Measurements from ENCODE around the gene CEMIP. TPM values are rescaled to one million over a fixed set of nuclear protein-coding genes. Genes with fewer than 3 reads are reported as not detected.

CEMIP gene
- total RNA-seq, 1 experiment from 2014 or later: 0.61 TPM

GRCh38 chr15:80819001-80819400, 39.8 kb downstream of the CEMIP start:
- no peak for DNase-seq
- Histone ChIP-seq H3K36me3 (ENCODE audit: low read depth) (no peaks in the 10 kb centered on the region), H3K4me2 (no peak overlapping the region), H3K9me2 (ENCODE audit: insufficient read depth) (no peaks in the 10 kb centered on the region), H3K4me3 (no peak overlapping the region), H3K79me2 (ENCODE audit: low read depth) (no peaks in the 10 kb centered on the region), H3K27ac (no peak overlapping the region), H3K9me3 (ENCODE audit: insufficient read depth, low read depth) (no peaks in the 10 kb centered on the region), H3K4me1 (replicated peaks; ENCODE audit: insufficient read depth) (no peaks in the 10 kb centered on the region), H3F3A (ENCODE audit: insufficient read depth, low read depth) (no peaks in the 10 kb centered on the region), H3K27me3 (ENCODE audit: insufficient read depth, low read depth) (no peaks in the 10 kb centered on the region), H4K20me1 (ENCODE audit: insufficient read depth) (no peaks in the 10 kb centered on the region), H2AFZ (no peak overlapping the region)
- CTCF ChIA-PET: no interaction called here
- intact Hi-C loops (cut with micrococcal nuclease; ENCODE audit: unreplicated experiment): no loop called here
- POLR2A ChIA-PET (ENCODE audit: unreplicated experiment): no interaction called here
- TF ChIP-seq, protein P1, sequence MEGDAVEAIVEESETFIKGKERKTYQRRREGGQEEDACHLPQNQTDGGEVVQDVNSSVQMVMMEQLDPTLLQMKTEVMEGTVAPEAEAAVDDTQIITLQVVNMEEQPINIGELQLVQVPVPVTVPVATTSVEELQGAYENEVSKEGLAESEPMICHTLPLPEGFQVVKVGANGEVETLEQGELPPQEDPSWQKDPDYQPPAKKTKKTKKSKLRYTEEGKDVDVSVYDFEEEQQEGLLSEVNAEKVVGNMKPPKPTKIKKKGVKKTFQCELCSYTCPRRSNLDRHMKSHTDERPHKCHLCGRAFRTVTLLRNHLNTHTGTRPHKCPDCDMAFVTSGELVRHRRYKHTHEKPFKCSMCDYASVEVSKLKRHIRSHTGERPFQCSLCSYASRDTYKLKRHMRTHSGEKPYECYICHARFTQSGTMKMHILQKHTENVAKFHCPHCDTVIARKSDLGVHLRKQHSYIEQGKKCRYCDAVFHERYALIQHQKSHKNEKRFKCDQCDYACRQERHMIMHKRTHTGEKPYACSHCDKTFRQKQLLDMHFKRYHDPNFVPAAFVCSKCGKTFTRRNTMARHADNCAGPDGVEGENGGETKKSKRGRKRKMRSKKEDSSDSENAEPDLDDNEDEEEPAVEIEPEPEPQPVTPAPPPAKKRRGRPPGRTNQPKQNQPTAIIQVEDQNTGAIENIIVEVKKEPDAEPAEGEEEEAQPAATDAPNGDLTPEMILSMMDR (conservative IDR thresholded peaks at IDR 0.05): no peak
- no peak for TF ChIP-seq EZH2 (IDR thresholded peaks at IDR 0.05; ENCODE audit: low read depth)
- BruUV-seq (replicated peaks): no TSS peak

DNA sequence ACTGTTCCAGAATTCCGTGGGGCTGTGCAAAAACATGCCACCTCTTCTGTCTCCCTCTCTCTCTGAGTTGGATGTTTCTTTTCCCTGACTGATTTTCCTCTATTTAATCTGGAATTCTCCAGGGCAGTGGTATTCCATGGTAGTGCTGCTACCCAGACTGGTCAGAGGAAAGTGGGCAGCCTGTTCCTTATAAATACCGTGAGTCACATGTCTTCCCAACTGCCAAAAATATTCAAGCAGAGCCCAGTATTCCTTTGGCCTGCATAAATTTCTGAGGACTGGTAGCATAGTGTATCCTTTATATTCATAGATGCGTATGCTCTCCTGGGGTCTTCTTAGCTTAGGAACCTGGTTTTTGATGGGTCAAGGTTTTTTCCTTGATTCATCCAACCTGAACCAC, 40.9 kb downstream of the CEMIP start:
- H3K27ac ChIP-seq: no peak overlapping the region
- H2AFZ ChIP-seq: no peak overlapping the region
- no peaks in the 10 kb centered on the region for H3K36me3 ChIP-seq (ENCODE audit: low read depth)
- no peaks in the 10 kb centered on the region for H3F3A ChIP-seq (ENCODE audit: insufficient read depth, low read depth)
- no peaks in the 10 kb centered on the region for H3K79me2 ChIP-seq (ENCODE audit: low read depth)
- no peaks in the 10 kb centered on the region for H3K27me3 ChIP-seq (ENCODE audit: insufficient read depth, low read depth)
- TF ChIP-seq, protein P1 (conservative IDR thresholded peaks at IDR 0.05): no peak
- TF ChIP-seq EZH2 (IDR thresholded peaks at IDR 0.05; ENCODE audit: low read depth): no peak
- ChIA-PET POLR2A (ENCODE audit: unreplicated experiment) (no interaction called here), CTCF (interaction anchor here (0.5 kb wide), 1 partner anchor 41 kb away, joined by 6 read pairs; no protein-coding TSS in a partner anchor)
- intact Hi-C loops (cut with micrococcal nuclease; ENCODE audit: unreplicated experiment): no loop called here
- no peaks in the 10 kb centered on the region for H3K9me2 ChIP-seq (ENCODE audit: insufficient read depth)
- no peak overlapping the region for H3K4me3 ChIP-seq
- H4K20me1 ChIP-seq (ENCODE audit: insufficient read depth): no peaks in the 10 kb centered on the region
- DNase-seq: no peak
- BruUV-seq (replicated peaks): no TSS peak
- peaks cover 8% of the 10 kb centered on the region for H3K4me1 ChIP-seq (replicated peaks; ENCODE audit: insufficient read depth)
- H3K9me3 ChIP-seq (ENCODE audit: insufficient read depth, low read depth): no peaks in the 10 kb centered on the region
- H3K4me2 ChIP-seq: no peak overlapping the region

DNA sequence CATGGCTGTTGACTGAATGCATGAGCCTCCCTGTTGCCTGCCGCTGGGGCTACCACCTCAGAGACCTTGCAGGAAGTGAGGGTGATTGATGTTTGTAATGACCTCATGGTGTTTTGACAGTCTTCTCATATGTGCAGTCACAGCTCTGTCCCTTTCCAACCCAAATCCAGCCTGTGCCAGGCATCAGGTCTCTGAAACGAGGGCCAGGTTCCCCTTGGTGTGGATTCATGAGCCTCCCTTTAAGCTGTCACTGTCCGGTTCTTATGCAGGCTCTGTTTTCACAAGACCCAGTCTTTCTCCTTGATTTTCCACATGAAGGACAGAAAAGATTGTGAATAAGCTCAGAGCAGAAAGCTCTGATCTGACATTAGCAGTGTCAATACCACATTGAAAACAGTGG, 43.1 kb downstream of the CEMIP start:
- DNase-seq: no peak
- Histone ChIP-seq H3K27ac (no peak overlapping the region), H4K20me1 (ENCODE audit: insufficient read depth) (no peaks in the 10 kb centered on the region), H3K9me3 (ENCODE audit: insufficient read depth, low read depth) (no peaks in the 10 kb centered on the region), H3K27me3 (ENCODE audit: insufficient read depth, low read depth) (no peaks in the 10 kb centered on the region), H3K4me3 (no peak overlapping the region), H3K79me2 (ENCODE audit: low read depth) (no peaks in the 10 kb centered on the region), H3K4me1 (replicated peaks; ENCODE audit: insufficient read depth) (peaks cover 21% of the 10 kb centered on the region), H3K36me3 (ENCODE audit: low read depth) (no peaks in the 10 kb centered on the region), H3K9me2 (ENCODE audit: insufficient read depth) (no peaks in the 10 kb centered on the region), H3K4me2 (no peak overlapping the region), H2AFZ (no peak overlapping the region), H3F3A (ENCODE audit: insufficient read depth, low read depth) (no peaks in the 10 kb centered on the region)
- CTCF ChIA-PET: no interaction called here
- intact Hi-C loops (cut with micrococcal nuclease; ENCODE audit: unreplicated experiment): no loop called here
- BruUV-seq (replicated peaks): no TSS peak
- POLR2A ChIA-PET (ENCODE audit: unreplicated experiment): no interaction called here
- TF ChIP-seq, protein P1 (conservative IDR thresholded peaks at IDR 0.05): no peak
